SK-N-MC (cell line): ENCODE measurements around the gene PLXNC1.

Experiments used
- DNase-seq: peaks from one replicate; pipeline ENCODE4 v3.0.0-alpha.2; 2011; ENCODE audit warnings: low read depth, low spot score
- H3K27ac ChIP-seq: fragments of 200-600 bp; sonication (generic); 2 replicates; pipeline ENCODE4 v1.5.1; 2016; ENCODE audit warnings: mixed run types
- H3K36me3 ChIP-seq: fragments of 200-600 bp; sonication (generic); 2 replicates; pipeline ENCODE4 v1.6.1; 2017; ENCODE audit warnings: antibody characterized with exemption, low read length, mixed read lengths; ENCODE audit not compliant: insufficient read depth
- H3K4me3 ChIP-seq: fragments of 200-600 bp; sonication (generic); 2 replicates; pipeline ENCODE4 v1.5.1; 2016
- H3K9ac ChIP-seq: fragments of 200-600 bp; sonication (generic); 2 replicates; pipeline ENCODE4 v1.8.0; 2017; ENCODE audit warnings: mixed run types, mixed read lengths; ENCODE audit not compliant: insufficient read length
- H3K9me3 ChIP-seq: fragments of 200-600 bp; sonication (generic); 2 replicates; pipeline ENCODE4 v1.6.1; 2017; ENCODE audit warnings: low read depth, mild to moderate bottlenecking, antibody characterized with exemption, low read length, moderate library complexity, mixed read lengths
- EZH2 ChIP-seq: fragments of 200-600 bp; sonication (generic); IDR thresholded peaks from one replicate; pipeline ENCODE4 v1.6.1; 2017; ENCODE audit warnings: antibody characterized with exemption
- FOXP2 ChIP-seq: optimal IDR thresholded peaks from 2 replicates; pipeline ENCODE3; 2011; ENCODE audit warnings: mild to moderate bottlenecking, moderate library complexity; ENCODE audit not compliant: insufficient read depth; ENCODE audit errors: extremely low read length, control extremely low read depth
- POLR2AphosphoS5 ChIP-seq: IDR thresholded peaks from 2 replicates; pipeline ENCODE4 v1.6.1; 2012; ENCODE audit warnings: mild to moderate bottlenecking, low read depth, low read length, borderline replicate concordance

PLXNC1 gene

DNA sequence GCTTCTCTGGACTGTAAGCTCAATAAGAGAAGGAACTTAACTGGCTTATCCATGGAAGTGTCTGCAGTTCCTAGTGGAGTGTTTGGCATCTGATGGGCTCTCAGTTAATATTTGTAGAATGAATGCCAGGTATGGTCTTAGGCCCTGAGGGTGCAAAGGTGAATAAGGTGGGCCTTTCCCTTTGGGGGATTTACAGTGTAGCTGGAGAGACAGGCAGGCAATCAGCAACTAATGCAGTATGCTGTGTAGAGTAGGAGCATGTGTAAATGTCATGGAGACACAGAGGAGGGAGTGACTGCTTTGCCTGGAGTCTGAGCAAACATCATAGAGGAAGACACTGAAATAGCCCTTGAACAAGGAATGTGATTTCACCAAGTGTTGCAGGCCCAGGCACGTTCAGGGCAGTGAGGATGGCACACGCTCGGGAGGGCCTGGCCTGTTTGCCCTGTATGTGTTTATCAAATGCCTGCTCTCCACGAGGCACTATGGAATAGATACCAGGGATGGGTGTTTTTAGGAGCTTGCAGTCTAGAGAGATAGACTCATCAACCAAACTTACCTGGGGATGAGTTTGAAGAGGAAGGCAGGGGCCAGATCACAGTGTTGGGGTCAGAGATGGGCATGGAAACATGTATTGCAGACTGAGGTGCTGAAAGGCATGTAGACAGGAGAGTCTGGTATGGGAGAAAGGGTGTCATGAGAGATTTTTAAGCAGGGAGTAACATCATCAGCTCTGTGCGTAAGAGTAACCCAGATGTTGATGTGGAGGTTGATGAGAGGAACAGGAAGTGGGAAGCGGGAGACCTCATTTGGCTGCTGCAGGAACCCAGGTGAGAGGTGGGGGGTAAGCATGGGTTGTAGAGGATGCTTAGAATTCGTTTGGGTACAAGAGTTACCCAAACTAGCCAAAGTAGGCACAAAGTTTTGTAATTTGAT is 54.1 kb downstream of the PLXNC1 start:
- no peaks in the 10 kb centered on the region for H3K36me3 ChIP-seq
- TF ChIP-seq POLR2AphosphoS5 (no peak), EZH2 (no peak), FOXP2 (no peak)
- H3K4me3 ChIP-seq: no peak overlapping the region
- H3K9me3 ChIP-seq: no peaks in the 10 kb centered on the region
- DNase-seq: no peak
- no peak overlapping the region for H3K27ac ChIP-seq
- no peak overlapping the region for H3K9ac ChIP-seq

DNA sequence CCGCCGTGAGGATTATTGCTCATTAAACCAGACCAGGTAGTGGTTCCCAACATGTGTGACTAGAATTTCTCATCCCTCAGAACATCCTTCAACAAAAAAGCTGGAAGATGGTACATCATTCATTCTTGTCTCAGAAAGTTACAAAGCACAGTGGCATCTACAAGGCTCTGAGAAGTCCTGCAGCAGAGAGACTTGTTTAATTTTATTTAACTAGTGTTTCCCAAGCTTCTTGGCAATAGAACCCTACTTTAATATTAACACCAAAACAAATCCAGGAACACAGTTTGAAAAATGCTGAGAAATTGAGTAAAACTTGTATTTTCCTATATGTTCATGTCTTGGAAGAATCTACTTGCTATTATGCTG is 54.8 kb downstream of the PLXNC1 start:
- no peak for TF ChIP-seq POLR2AphosphoS5
- TF ChIP-seq EZH2: no peak
- TF ChIP-seq FOXP2: no peak
- H3K27ac ChIP-seq: no peak overlapping the region
- DNase-seq: no peak
- H3K9me3 ChIP-seq: no peaks in the 10 kb centered on the region
- no peak overlapping the region for H3K9ac ChIP-seq
- no peaks in the 10 kb centered on the region for H3K36me3 ChIP-seq
- no peak overlapping the region for H3K4me3 ChIP-seq

DNA sequence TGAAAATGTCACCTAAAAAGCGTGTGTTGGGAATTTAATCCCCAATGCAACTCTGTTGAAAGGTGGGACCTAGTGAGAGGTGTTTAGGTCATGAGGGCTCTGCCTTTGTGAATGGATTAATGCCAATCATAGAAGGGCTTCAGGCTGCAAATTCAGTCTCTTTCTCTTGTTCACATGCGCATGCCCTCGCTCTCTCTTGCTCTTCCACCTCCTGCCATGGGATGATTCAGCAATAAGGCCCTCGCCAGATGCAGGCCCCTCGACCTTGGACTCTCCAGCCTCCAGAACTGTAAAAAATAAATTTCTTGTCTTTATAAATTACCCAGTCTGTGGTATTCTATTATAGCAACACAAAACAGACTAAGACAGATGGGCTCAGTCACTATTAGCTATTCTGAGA is 55.4 kb downstream of the PLXNC1 start:
- DNase-seq: no peak
- Histone ChIP-seq H3K9me3 (no peaks in the 10 kb centered on the region), H3K36me3 (no peaks in the 10 kb centered on the region), H3K9ac (no peak overlapping the region), H3K4me3 (no peak overlapping the region), H3K27ac (no peak overlapping the region)
- no peak for TF ChIP-seq FOXP2
- no peak for TF ChIP-seq POLR2AphosphoS5
- TF ChIP-seq EZH2: no peak

DNA sequence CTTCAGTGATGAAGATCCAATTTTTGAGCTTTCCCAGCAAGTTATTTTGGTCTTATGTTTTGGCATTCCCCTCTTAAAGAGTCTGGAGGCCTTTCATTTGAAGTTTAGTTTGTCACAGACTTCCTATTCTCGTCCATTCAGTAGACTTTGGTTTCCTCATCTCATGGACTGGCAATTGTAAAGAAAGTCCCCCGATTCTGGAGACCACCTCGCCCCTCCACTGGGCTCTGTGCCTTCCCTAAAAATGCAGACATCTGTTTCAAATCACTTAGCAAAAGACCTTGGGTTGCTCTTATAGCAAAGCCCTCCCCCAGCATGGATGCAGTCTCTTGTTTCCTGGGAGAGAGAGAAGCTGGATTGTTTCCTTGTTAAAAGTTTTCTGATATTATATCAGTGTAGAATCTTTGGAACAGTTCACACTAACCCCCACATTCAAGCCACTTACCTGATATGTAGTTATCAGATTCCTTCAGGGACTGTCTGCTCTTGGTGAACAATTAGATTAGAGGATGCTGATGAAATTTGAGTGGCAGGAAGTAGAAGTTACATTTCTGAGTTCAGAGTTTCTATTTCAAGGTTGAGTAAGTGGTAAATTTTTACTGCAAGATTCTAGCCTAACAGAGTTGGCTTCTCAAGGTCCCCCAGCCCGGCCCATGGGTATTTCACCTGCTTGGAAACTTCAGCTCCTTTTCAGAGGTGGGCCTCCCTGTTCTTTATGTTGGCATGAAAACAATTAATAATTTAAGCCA is 56.3 kb downstream of the PLXNC1 start:
- no peak overlapping the region for H3K27ac ChIP-seq
- H3K4me3 ChIP-seq: no peak overlapping the region
- no peaks in the 10 kb centered on the region for H3K36me3 ChIP-seq
- H3K9ac ChIP-seq: no peak overlapping the region
- TF ChIP-seq POLR2AphosphoS5 (no peak), EZH2 (no peak), FOXP2 (no peak)
- DNase-seq: no peak
- no peaks in the 10 kb centered on the region for H3K9me3 ChIP-seq

DNA sequence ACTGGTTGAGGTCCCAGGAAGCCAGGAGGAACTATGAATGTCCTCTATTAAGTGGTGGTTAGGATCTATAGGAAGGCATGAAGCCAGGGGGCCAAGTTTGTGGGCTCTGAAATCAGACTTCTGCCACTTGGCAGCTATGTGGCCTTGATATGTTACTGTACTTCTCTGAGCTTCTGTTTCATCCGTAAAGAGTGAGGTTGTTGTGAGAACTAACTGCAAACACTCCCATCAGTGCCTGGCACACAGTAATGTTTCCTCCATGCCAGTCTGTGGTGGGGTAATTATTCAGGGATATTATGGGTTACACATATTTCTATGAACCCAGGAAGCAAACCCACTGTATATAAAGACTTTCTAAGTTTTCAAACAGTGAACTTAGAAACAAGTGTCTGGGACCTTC is 57.4 kb downstream of the PLXNC1 start:
- H3K27ac ChIP-seq: no peak overlapping the region
- DNase-seq: no peak
- H3K4me3 ChIP-seq: no peak overlapping the region
- H3K9ac ChIP-seq: no peak overlapping the region
- H3K36me3 ChIP-seq: no peaks in the 10 kb centered on the region
- TF ChIP-seq FOXP2: no peak
- no peak for TF ChIP-seq POLR2AphosphoS5
- no peak for TF ChIP-seq EZH2
- no peaks in the 10 kb centered on the region for H3K9me3 ChIP-seq

DNA sequence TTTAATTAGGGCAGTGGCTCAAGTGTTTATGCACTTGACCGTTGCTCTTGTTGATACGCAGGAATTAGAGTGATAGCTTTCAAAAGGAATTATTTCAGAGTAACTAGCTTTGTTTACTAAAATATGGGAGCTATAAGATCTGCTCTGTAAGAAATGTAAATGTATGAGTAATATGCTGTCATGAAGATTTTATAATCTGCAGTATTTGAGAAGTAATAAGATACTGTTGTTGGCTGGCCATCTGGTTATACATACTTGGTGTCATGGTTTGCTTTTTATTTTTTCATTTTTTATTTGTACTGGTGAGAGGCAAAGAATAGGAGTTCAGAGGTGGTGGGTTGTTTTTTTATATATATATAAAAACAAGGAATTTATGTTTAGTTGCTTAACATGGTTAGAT is 58.5 kb downstream of the PLXNC1 start:
- Histone ChIP-seq H3K9ac (no peak overlapping the region), H3K4me3 (no peak overlapping the region)

DNA sequence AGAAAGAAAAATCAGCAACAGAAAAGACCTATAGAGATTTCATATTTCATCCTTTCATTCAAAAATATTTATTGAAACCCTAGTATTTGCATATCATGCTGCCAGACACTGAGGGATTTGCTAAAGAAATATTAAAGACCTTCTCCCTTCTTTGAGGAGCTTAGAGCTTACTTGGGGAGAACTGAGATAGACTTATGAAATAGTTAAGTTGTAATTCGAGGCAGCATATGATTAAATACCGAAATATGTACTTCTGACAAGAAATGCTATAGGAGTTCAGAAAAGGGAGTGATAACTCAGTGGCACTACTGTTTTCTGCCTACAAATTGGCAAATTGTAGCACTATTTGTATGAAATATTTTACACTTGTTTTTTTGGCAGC is 59.1 kb downstream of the PLXNC1 start:
- no peak overlapping the region for H3K4me3 ChIP-seq
- H3K27ac ChIP-seq: no peak overlapping the region
- TF ChIP-seq EZH2 (no peak), FOXP2 (no peak), POLR2AphosphoS5 (no peak)
- no peak for DNase-seq
- H3K9ac ChIP-seq: no peak overlapping the region
- no peaks in the 10 kb centered on the region for H3K36me3 ChIP-seq
- H3K9me3 ChIP-seq: no peaks in the 10 kb centered on the region

More for the DNA sequence above, 58.5 kb downstream of the PLXNC1 start:
- Histone ChIP-seq H3K9me3 (no peaks in the 10 kb centered on the region), H3K36me3 (no peaks in the 10 kb centered on the region), H3K27ac (no peak overlapping the region)
- TF ChIP-seq POLR2AphosphoS5: no peak
- TF ChIP-seq EZH2: no peak
- no peak for TF ChIP-seq FOXP2
- no peak for DNase-seq

DNA sequence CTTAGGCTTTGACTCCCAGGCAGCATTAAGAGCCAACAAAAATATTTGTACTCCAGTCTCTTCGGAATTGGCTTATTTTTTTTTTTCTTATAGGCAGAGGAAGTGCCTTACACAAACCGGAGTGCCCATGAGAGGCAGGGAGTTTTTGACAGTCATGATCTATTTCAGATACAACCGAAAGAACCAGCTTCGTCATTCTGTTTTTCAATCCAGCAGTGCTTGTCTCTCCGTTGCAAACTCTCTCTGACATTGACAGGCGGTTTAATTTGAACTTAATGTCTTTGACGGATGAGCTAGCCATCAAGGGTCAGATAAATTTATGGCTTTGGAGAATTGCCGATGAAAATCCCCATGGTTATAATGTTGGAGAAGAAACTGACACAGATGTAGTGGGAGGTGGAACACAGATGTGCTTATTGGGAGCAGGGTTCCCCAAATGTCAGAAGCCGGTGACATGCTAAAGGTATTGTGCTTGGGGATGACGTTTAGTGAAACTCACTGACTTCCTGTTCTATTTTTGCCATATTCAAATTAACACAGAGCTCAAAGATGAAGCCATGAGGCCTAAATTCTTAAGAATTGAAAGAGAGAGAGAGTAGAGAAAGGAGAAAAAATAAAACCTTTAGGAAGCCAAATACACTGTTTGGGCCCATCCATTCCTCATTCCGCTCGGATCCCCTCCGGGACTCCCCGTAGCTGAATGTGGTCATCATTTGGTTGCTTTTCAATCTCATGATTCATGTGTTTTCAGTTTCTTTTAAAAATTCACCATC is 59.7 kb downstream of the PLXNC1 start:
- no peaks in the 10 kb centered on the region for H3K36me3 ChIP-seq
- no peak for TF ChIP-seq EZH2
- no peak overlapping the region for H3K4me3 ChIP-seq
- H3K9me3 ChIP-seq: no peaks in the 10 kb centered on the region
- DNase-seq: no peak
- no peak overlapping the region for H3K9ac ChIP-seq
- no peak overlapping the region for H3K27ac ChIP-seq
